OCI-LY1 (cell line): ENCODE data around the gene SYCP1.

ENCODE experiments used
- EZH2 ChIP-seq: fragments of 200-600 bp; sonication (generic), shearing (Covaris generic); IDR thresholded peaks from 2 replicates; pipeline ENCODE4 v1.8.0; 2017; ENCODE audit warnings: borderline replicate concordance, mixed run types, mild to moderate bottlenecking, antibody characterized with exemption, low read length, moderate library complexity, mixed read lengths
- TF ChIP-seq, protein P1 (sequence below): fragments of 200-600 bp; sonication (generic), shearing (Covaris generic); IDR thresholded peaks from 2 replicates; pipeline ENCODE4 v1.5.1; 2017; ENCODE audit warnings: mild to moderate bottlenecking, antibody characterized with exemption, low read length, moderate library complexity, mixed read lengths

GRCh38 chr1:114901814-114902213 lies 47.2 kb downstream of the SYCP1 start:
- TF ChIP-seq, protein P1, sequence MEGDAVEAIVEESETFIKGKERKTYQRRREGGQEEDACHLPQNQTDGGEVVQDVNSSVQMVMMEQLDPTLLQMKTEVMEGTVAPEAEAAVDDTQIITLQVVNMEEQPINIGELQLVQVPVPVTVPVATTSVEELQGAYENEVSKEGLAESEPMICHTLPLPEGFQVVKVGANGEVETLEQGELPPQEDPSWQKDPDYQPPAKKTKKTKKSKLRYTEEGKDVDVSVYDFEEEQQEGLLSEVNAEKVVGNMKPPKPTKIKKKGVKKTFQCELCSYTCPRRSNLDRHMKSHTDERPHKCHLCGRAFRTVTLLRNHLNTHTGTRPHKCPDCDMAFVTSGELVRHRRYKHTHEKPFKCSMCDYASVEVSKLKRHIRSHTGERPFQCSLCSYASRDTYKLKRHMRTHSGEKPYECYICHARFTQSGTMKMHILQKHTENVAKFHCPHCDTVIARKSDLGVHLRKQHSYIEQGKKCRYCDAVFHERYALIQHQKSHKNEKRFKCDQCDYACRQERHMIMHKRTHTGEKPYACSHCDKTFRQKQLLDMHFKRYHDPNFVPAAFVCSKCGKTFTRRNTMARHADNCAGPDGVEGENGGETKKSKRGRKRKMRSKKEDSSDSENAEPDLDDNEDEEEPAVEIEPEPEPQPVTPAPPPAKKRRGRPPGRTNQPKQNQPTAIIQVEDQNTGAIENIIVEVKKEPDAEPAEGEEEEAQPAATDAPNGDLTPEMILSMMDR: no peak
- no peak for TF ChIP-seq EZH2
